Type B pancreatic cell (in vitro differentiated cells): ENCODE measurements around the gene USP28. TPM values are rescaled to one million over a fixed set of nuclear protein-coding genes. Genes with fewer than 3 reads are reported as not detected.
"Not testable (repeated sequence)": the region's sequence is repeated elsewhere in the genome, so short reads cannot be mapped to it uniquely, and the experiment has no call there.

ENCODE experiments used
- DNase-seq: peaks from one replicate; pipeline ENCODE4 v3.0.0; 2021; ENCODE audit warnings: mixed read lengths; ENCODE audit not compliant: unreplicated experiment; ENCODE audit errors: extremely low spot score
- H3K27ac Mint-ChIP-seq: 2 replicates; pipeline ENCODE4 v1.8.0; 2021; ENCODE audit warnings: mild to moderate bottlenecking, mixed read lengths
- H3K27me3 Mint-ChIP-seq: 2 replicates; pipeline ENCODE4 v1.8.0; 2021; ENCODE audit warnings: mixed read lengths
- H3K36me3 Mint-ChIP-seq: 2 replicates; pipeline ENCODE4 v1.8.0; 2021; ENCODE audit warnings: mixed read lengths
- H3K4me1 Mint-ChIP-seq: one replicate; pipeline ENCODE4 v1.8.0; 2021; ENCODE audit warnings: mixed read lengths; ENCODE audit not compliant: unreplicated experiment
- H3K4me3 Mint-ChIP-seq: 2 replicates; pipeline ENCODE4 v1.8.0; 2021; ENCODE audit warnings: mild to moderate bottlenecking, mixed read lengths
- H3K9me3 Mint-ChIP-seq: 2 replicates; pipeline ENCODE4 v1.8.0; 2021; ENCODE audit warnings: mixed read lengths
- total RNA-seq: library from RNA; stranded (reverse); gene quantifications from 2 replicates; pipeline ENCODE4 v1.2.1, GENCODE V29; 2021; ENCODE audit warnings: low replicate concordance
- TF ChIP-seq, protein P1 (sequence below): fragments of 200-600 bp; sonication (generic); conservative IDR thresholded peaks from 2 replicates; pipeline ENCODE4 v1.5.0; 2021; ENCODE audit warnings: antibody characterized with exemption, mild to moderate bottlenecking

The USP28 gene
- total RNA-seq, 1 donor from 2014 or later, result 46.9 TPM

DNA sequence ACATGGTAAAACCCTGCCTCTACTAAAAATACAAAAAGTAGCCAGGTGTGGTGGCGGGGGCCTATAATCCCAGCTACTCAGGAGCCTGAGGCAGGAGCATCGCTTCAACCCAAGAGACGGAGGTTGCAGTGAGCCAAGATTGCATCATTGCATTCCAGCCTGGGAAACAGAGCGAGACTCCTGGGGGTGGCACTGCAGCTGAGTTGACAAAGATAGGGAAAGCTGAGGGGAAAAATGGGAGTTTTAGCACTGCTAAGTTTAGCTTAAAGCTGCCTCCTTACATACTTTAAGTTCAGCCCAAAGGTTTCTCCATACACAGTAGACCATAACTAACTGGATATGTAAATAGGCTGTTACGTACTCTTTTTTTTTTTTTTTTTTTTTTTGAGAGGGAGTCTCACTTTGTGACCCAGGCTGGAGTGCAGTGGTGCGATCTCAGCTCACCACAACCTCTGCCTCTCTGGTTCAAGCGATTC, 9.0 kb upstream of the USP28 start:
- Mint-ChIP-seq H3K4me1 (no peaks in the 10 kb centered on the region), H3K9me3 (no peaks in the 10 kb centered on the region), H3K27ac (no peak overlapping the region), H3K27me3 (no peaks in the 10 kb centered on the region), H3K4me3 (no peak overlapping the region), H3K36me3 (no peaks in the 10 kb centered on the region)
- TF ChIP-seq, protein P1, sequence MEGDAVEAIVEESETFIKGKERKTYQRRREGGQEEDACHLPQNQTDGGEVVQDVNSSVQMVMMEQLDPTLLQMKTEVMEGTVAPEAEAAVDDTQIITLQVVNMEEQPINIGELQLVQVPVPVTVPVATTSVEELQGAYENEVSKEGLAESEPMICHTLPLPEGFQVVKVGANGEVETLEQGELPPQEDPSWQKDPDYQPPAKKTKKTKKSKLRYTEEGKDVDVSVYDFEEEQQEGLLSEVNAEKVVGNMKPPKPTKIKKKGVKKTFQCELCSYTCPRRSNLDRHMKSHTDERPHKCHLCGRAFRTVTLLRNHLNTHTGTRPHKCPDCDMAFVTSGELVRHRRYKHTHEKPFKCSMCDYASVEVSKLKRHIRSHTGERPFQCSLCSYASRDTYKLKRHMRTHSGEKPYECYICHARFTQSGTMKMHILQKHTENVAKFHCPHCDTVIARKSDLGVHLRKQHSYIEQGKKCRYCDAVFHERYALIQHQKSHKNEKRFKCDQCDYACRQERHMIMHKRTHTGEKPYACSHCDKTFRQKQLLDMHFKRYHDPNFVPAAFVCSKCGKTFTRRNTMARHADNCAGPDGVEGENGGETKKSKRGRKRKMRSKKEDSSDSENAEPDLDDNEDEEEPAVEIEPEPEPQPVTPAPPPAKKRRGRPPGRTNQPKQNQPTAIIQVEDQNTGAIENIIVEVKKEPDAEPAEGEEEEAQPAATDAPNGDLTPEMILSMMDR, result no peak
- DNase-seq, result no peak

DNA sequence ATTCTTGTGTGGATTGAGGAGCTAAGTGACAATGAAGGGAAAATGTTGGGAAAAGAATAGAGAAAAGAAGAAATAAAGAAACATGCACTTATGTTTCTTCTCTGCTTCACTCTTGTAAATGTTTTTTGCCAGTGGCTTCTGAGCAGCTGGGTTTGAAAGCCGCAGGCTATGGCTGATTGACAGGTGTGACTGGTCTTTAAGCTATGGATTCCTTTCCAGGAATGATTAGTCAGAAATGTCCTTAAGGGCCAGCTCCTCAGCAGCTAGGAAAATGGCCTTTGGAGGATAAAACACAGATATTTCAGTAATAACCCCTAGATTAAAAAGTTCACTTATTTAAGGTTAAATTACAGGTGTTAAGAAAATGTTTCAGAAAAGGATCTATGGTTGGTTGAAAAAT, 6.5 kb upstream of the USP28 start:
- DNase-seq, result no peak
- no peaks in the 10 kb centered on the region for H3K36me3 Mint-ChIP-seq
- no peaks in the 10 kb centered on the region for H3K4me1 Mint-ChIP-seq
- H3K4me3 Mint-ChIP-seq, result no peak overlapping the region
- no peaks in the 10 kb centered on the region for H3K27me3 Mint-ChIP-seq
- H3K27ac Mint-ChIP-seq, result no peak overlapping the region
- no peaks in the 10 kb centered on the region for H3K9me3 Mint-ChIP-seq
- TF ChIP-seq, protein P1, result no peak

DNA sequence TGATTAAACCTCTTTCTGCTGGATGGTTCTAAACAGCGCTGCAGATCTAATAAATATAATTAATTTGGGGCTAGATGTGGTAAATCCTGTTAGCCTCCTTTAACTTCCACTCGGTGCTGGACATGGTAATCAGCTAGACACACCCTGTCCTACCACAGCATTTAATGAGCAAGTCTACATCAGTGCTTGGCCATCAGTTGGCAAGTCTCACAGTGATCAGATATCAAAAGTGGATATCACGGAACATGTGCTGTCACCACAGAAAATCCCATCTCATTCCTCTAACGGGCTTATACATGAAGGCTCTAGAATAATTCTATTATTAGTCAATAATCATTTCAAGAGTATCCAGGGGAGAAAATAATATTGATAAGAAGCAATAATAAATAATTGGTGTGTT, 5.6 kb upstream of the USP28 start:
- TF ChIP-seq, protein P1, result no peak
- Mint-ChIP-seq H3K4me3 (no peak overlapping the region), H3K27me3 (no peaks in the 10 kb centered on the region), H3K4me1 (peaks cover 1% of the 10 kb centered on the region), H3K36me3 (no peaks in the 10 kb centered on the region), H3K27ac (no peak overlapping the region), H3K9me3 (no peaks in the 10 kb centered on the region)
- DNase-seq, result no peak

DNA sequence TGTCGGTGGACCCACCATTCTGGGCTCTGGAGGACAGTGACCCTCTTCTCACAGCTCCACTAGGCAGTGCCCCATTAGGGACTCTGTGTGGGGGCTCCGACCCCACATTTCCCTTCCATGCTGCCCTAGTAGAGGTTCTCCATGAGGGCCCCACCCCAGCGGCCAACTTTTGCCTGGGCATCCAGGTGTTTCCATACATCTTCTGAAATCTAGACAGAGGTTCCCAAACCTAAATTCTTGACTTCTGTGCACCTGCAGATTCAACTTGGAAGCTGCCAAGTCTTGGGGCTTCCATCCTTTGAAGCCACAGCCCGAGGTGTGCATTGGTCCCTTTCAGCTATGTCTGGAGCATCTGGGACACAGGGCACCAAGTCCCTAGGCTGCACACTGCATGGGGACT, 4.1 kb upstream of the USP28 start:
- H3K27me3 Mint-ChIP-seq, DNase-seq, H3K36me3 Mint-ChIP-seq, H3K9me3 Mint-ChIP-seq, H3K27ac Mint-ChIP-seq, H3K4me3 Mint-ChIP-seq, H3K4me1 Mint-ChIP-seq: not testable (repeated sequence)

DNA sequence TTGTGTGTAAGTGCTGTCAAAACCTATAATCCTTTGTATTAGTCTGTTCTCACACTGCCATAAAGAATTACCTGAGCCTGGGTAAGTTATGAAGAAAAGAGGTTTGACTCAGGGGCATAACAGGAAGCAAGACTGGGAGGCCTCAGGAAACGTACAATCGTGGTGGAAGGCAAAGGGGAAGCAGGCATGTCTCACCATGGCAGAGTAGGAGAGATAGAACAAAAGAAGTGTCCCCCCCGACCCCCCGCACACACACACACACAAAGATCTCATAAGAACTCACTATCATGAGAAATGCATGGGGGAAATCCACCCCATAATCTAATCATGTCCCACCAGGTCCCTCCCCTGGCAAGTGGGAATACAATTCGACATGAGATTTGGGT, 2.3 kb upstream of the USP28 start:
- Mint-ChIP-seq H3K4me1 (peaks cover 20% of the 10 kb centered on the region), H3K4me3 (peak overlapping the region; percentile 24), H3K9me3 (no peaks in the 10 kb centered on the region), H3K27ac (no peak overlapping the region), H3K27me3 (peaks cover 4% of the 10 kb centered on the region), H3K36me3 (peaks cover 5% of the 10 kb centered on the region)
- TF ChIP-seq, protein P1, result no peak
- DNase-seq, result no peak

DNA sequence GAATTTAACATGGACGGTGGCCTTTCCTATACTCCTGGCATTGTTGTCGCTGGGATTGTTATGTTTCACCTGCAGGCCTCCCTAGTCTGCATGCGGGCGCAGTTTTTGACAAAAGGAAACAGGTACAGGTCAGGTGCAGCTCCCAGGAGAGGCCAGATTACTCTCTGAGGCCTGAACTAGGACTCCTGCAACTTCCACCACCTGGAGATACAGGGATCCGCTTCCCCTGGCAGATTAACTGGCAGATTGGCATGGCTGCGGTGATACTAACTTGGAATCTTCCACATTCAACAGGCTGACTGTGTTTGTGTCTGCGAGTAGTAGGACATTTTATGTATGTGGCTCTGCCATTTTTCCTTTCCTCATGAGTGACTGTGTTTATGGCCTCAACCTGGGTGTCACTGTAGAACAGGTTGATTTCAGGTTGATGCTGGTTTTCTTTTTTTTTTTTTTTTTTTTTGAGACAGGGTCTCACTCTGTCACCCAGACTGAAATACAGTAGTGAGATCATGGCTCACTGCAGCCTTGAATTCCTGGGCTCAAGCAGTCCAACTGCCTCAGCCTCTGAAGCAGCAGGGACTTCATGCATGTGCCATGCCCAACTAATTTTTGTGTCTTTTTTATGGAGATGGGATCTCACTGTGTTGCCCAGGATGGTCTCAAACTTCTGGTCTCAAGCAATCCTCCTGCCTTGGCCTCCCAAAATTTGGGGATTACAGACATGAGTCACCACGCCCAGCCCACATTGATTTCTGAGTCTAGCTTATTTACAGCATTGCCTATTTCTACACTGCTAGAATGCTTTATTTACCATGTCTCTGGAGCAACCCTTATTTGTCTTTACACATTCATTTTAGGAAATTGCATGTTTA, 1.7 kb upstream of the USP28 start:
- Mint-ChIP-seq H3K27me3 (peaks cover 4% of the 10 kb centered on the region), H3K27ac (no peak overlapping the region), H3K4me1 (peaks cover 21% of the 10 kb centered on the region), H3K36me3 (peaks cover 5% of the 10 kb centered on the region), H3K9me3 (no peaks in the 10 kb centered on the region), H3K4me3 (peak overlapping the region; percentile 94)
- TF ChIP-seq, protein P1, result no peak
- DNase-seq, result no peak
